OCI-LY3 (cell line): Measurements from ENCODE around the gene PDE4D.

Source experiments
- H2AFZ ChIP-seq: fragments of 200-600, 300-600 bp; shearing (Covaris generic); 2 replicates; pipeline ENCODE4 v1.6.0; 2014; ENCODE audit warnings: antibody characterized with exemption, low read depth, low read length
- H3K27ac ChIP-seq: fragments of 200-600, 300-600 bp; sonication (generic); 2 replicates; pipeline ENCODE4 v1.5.1; 2014; ENCODE audit warnings: mild to moderate bottlenecking, low read length, moderate library complexity, mixed read lengths
- H3K27me3 ChIP-seq: fragments of 200-600, 300-600 bp; sonication (generic); 2 replicates; pipeline ENCODE4 v1.6.1; 2014; ENCODE audit warnings: low read depth, low read length, mixed read lengths
- H3K36me3 ChIP-seq: fragments of 200-600, 300-600 bp; sonication (generic); replicated peaks from 2 replicates; pipeline ENCODE3; 2014; ENCODE audit warnings: low read depth, low read length, mixed read lengths
- H3K4me1 ChIP-seq: fragments of 300-600, 200-600 bp; sonication (generic); 2 replicates; pipeline ENCODE4 v1.6.1; 2014; ENCODE audit warnings: low read length, mixed read lengths
- H3K4me2 ChIP-seq: fragments of 200-600, 300-600 bp; sonication (generic); 2 replicates; pipeline ENCODE4 v1.6.1; 2014; ENCODE audit warnings: low read length, mixed read lengths
- H3K4me3 ChIP-seq: fragments of 300-600, 200-600 bp; sonication (generic); 2 replicates; pipeline ENCODE4 v1.5.1; 2014; ENCODE audit warnings: antibody characterized with exemption, mild to moderate bottlenecking, low read length, moderate library complexity
- H3K79me2 ChIP-seq: fragments of 300-600, 200-600 bp; shearing (Covaris generic); 2 replicates; pipeline ENCODE4 v1.6.1; 2014; ENCODE audit warnings: mild to moderate bottlenecking, low read length, mixed read lengths
- H3K9ac ChIP-seq: fragments of 300-600, 200-600 bp; shearing (Covaris generic); 2 replicates; pipeline ENCODE4 v1.6.0; 2014; ENCODE audit warnings: mild to moderate bottlenecking, low read length, moderate library complexity
- H3K9me3 ChIP-seq: fragments of 200-600, 300-600 bp; shearing (Covaris generic); 2 replicates; pipeline ENCODE4 v1.6.1; 2014; ENCODE audit warnings: low read length, mixed read lengths; ENCODE audit not compliant: insufficient read depth
- H4K20me1 ChIP-seq: fragments of 200-600, 300-600 bp; sonication (generic); 2 replicates; pipeline ENCODE4 v1.6.1; 2016; ENCODE audit warnings: low read length, mixed read lengths; ENCODE audit not compliant: insufficient read depth
- CTCF ChIP-seq: fragments of 200-600, 300-600 bp; sonication (generic); IDR thresholded peaks from 2 replicates; pipeline ENCODE4 v1.5.1; 2014; ENCODE audit warnings: antibody characterized with exemption, low read length, low read depth
- EZH2phosphoT487 ChIP-seq: fragments of 200-600 bp; shearing (Covaris generic); IDR thresholded peaks from 2 replicates; pipeline ENCODE4 v1.6.1; 2018; ENCODE audit warnings: antibody characterized with exemption, mixed run types, low read depth

Gene PDE4D

GRCh38 chr5:59097712-59098111 lies 795.8 kb downstream of the PDE4D start:
- no peak overlapping the region for H3K4me3 ChIP-seq
- no peaks in the 10 kb centered on the region for H3K4me1 ChIP-seq
- TF ChIP-seq CTCF (no peak), EZH2phosphoT487 (no peak)
- no peak overlapping the region for H3K27ac ChIP-seq
- no peaks in the 10 kb centered on the region for H3K79me2 ChIP-seq
- no peaks in the 10 kb centered on the region for H3K36me3 ChIP-seq
- no peak overlapping the region for H2AFZ ChIP-seq
- no peak overlapping the region for H3K9ac ChIP-seq
- H3K27me3 ChIP-seq: no peaks in the 10 kb centered on the region
- H3K9me3 ChIP-seq: no peaks in the 10 kb centered on the region
- H4K20me1 ChIP-seq: no peaks in the 10 kb centered on the region
- H3K4me2 ChIP-seq: no peak overlapping the region

- no peak overlapping the region for H2AFZ ChIP-seq
- no peaks in the 10 kb centered on the region for H3K4me1 ChIP-seq
- no peaks in the 10 kb centered on the region for H3K36me3 ChIP-seq
- TF ChIP-seq CTCF: no peak
- TF ChIP-seq EZH2phosphoT487: no peak
- no peak overlapping the region for H3K9ac ChIP-seq
- no peak overlapping the region for H3K27ac ChIP-seq
- H4K20me1 ChIP-seq: no peaks in the 10 kb centered on the region
- no peaks in the 10 kb centered on the region for H3K79me2 ChIP-seq
- no peak overlapping the region for H3K4me2 ChIP-seq
- H3K27me3 ChIP-seq: no peaks in the 10 kb centered on the region
- H3K4me3 ChIP-seq: no peak overlapping the region
- no peaks in the 10 kb centered on the region for H3K9me3 ChIP-seq
These were observed 796.4 kb downstream of the PDE4D start for GRCh38 chr5:59097116-59097515.

GRCh38 chr5:59095480-59095879 lies 798.0 kb downstream of the PDE4D start:
- no peaks in the 10 kb centered on the region for H3K79me2 ChIP-seq
- H3K36me3 ChIP-seq: no peaks in the 10 kb centered on the region
- no peak overlapping the region for H3K4me2 ChIP-seq
- no peak overlapping the region for H2AFZ ChIP-seq
- H3K27ac ChIP-seq: no peak overlapping the region
- H3K9me3 ChIP-seq: no peaks in the 10 kb centered on the region
- no peaks in the 10 kb centered on the region for H3K4me1 ChIP-seq
- H3K27me3 ChIP-seq: no peaks in the 10 kb centered on the region
- no peak overlapping the region for H3K9ac ChIP-seq
- TF ChIP-seq CTCF (no peak), EZH2phosphoT487 (no peak)
- H4K20me1 ChIP-seq: no peaks in the 10 kb centered on the region
- H3K4me3 ChIP-seq: no peak overlapping the region

- Histone ChIP-seq H3K9ac (no peak overlapping the region), H3K9me3 (no peaks in the 10 kb centered on the region), H3K4me2 (no peak overlapping the region), H2AFZ (no peak overlapping the region), H3K79me2 (no peaks in the 10 kb centered on the region), H3K27ac (no peak overlapping the region), H3K4me1 (no peaks in the 10 kb centered on the region), H4K20me1 (no peaks in the 10 kb centered on the region), H3K36me3 (no peaks in the 10 kb centered on the region), H3K27me3 (no peaks in the 10 kb centered on the region), H3K4me3 (no peak overlapping the region)
- TF ChIP-seq EZH2phosphoT487 (no peak), CTCF (no peak)
These were observed 798.7 kb downstream of the PDE4D start for GRCh38 chr5:59094864-59095263.
